ENCODE data around the gene ROR2. TPM values are rescaled to one million over a fixed set of nuclear protein-coding genes. Genes with fewer than 3 reads are reported as not detected.

Gene ROR2
- total RNA-seq, 1 donor from 2014 or later: 3.8 TPM

DNA sequence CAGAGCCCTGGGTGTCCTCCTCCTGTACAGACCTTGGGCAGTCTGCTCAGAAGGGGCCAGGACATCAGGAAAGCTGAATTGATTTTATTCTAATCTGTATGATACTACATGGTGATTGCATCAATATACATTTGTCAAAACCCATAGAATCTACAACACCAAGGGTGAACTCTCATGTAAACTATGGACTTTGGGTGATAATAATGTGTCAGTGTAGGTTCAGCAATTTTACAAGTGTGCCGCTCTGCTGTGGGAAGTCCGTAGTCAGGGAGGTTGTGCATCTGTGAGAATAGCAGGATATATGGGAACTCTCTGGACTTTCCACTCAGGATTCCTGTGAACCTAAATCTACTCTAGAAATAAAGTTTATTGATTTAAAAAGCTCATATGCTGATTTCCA is 371.1 kb downstream of the ROR2 start:
- no peaks in the 10 kb centered on the region for H3K27me3 ChIP-seq (ENCODE audit: low read depth)
- no peaks in the 10 kb centered on the region for H3K9me3 ChIP-seq
- no peaks in the 10 kb centered on the region for H3K36me3 ChIP-seq
- DNase-seq (no peak), ATAC-seq (no peak)
- no peak overlapping the region for H3K27ac ChIP-seq
- no peaks in the 10 kb centered on the region for H3K4me1 ChIP-seq
- intact Hi-C loops (cut with DNase I): no loop called here
- H3K4me3 ChIP-seq: no peak overlapping the region
- no peak for TF ChIP-seq CTCF (IDR thresholded peaks at IDR 0.05)

DNA sequence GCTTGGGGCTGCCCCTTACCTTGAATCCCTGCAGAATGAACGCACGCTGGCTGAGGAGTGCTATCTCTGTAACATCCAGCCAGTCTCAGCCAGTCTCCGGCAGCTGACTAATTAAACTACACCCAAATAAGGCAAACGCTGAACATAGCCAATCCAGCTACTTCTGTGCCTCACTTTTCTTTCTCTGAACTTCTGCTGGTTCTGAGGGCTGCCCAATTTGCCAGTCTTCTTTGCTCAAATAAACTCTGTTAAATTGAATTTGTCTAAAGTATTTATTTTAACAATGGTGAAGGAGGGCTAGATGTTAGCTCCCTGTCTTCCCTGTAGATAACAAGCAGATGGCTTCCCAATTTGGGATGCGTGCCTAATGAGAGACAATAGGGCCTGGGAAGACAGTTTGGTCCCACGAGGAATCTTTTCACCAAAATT is 372.4 kb downstream of the ROR2 start:
- no peaks in the 10 kb centered on the region for H3K27me3 ChIP-seq (ENCODE audit: low read depth)
- no peak overlapping the region for H3K4me3 ChIP-seq
- intact Hi-C loops (cut with DNase I): no loop called here
- no peaks in the 10 kb centered on the region for H3K4me1 ChIP-seq
- no peak for TF ChIP-seq CTCF (IDR thresholded peaks at IDR 0.05)
- no peaks in the 10 kb centered on the region for H3K9me3 ChIP-seq
- DNase-seq (no peak), ATAC-seq (no peak)
- no peaks in the 10 kb centered on the region for H3K36me3 ChIP-seq
- no peak overlapping the region for H3K27ac ChIP-seq

GRCh38 chr9:91572811-91573210 is 377.2 kb downstream of the ROR2 start:
- Histone ChIP-seq H3K27me3 (ENCODE audit: low read depth) (no peaks in the 10 kb centered on the region), H3K9me3 (no peaks in the 10 kb centered on the region), H3K4me1 (no peaks in the 10 kb centered on the region), H3K27ac (no peak overlapping the region), H3K4me3 (no peak overlapping the region), H3K36me3 (no peaks in the 10 kb centered on the region)
- TF ChIP-seq CTCF (IDR thresholded peaks at IDR 0.05): no peak
- intact Hi-C loops (cut with DNase I): no loop called here
- ATAC-seq: no peak
- DNase-seq: no peak

DNA sequence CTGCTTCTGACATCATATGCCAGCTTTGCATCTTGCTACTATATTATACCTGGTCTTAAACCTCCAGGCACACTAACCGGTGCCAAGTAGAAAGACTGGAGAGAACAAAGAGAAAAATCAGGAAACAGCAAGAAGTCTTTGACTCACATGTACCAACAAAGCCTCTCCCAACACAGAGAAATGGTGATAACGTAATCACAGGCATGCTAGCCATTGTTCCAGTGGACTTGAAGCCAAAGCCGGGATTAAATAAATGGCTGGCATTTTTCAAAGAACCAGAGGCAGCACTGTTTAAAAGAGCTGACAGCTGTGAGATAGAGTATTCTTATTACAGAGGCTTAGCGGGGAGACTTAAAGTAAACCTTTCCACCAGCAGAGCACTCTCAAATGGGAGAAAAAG is 378.0 kb downstream of the ROR2 start:
- DNase-seq (no peak), ATAC-seq (no peak)
- intact Hi-C loops (cut with DNase I): no loop called here
- Histone ChIP-seq H3K36me3 (no peaks in the 10 kb centered on the region), H3K9me3 (no peaks in the 10 kb centered on the region), H3K4me3 (no peak overlapping the region), H3K27ac (no peak overlapping the region), H3K4me1 (no peaks in the 10 kb centered on the region), H3K27me3 (ENCODE audit: low read depth) (no peaks in the 10 kb centered on the region)
- no peak for TF ChIP-seq CTCF (IDR thresholded peaks at IDR 0.05)

GRCh38 chr9:91571036-91571435 is 379.0 kb downstream of the ROR2 start:
- Histone ChIP-seq H3K9me3 (no peaks in the 10 kb centered on the region), H3K27me3 (ENCODE audit: low read depth) (no peaks in the 10 kb centered on the region), H3K27ac (no peak overlapping the region), H3K4me1 (no peaks in the 10 kb centered on the region), H3K36me3 (no peaks in the 10 kb centered on the region), H3K4me3 (no peak overlapping the region)
- TF ChIP-seq CTCF (IDR thresholded peaks at IDR 0.05): no peak
- DNase-seq (no peak), ATAC-seq (no peak)
- intact Hi-C loops (cut with DNase I): no loop called here

Data from lower lobe of right lung (tissue), 2 donors.